Ascending aorta (tissue), 2 donors: ENCODE measurements around the gene RABGAP1L. TPM values are rescaled to one million over a fixed set of nuclear protein-coding genes. Genes with fewer than 3 reads are reported as not detected.
A peak's percentile ranks its signal among the peaks of the same experiment; 100 is the strongest.

Experiments used
- DNase-seq, 2 donors: peaks; one replicate each; pipeline ENCODE4 v3.0.0-alpha.2; 2019; ENCODE audit warnings: low spot score in 2 of 2
- H3K27ac ChIP-seq, 2 donors: fragments of 200-600 bp; sonication (generic); one replicate each; pipeline ENCODE4 v1.5.1; 2016 to 2017; ENCODE audit warnings: mild to moderate bottlenecking in 1 of 2
- H3K27me3 ChIP-seq: fragments of 200-600 bp; sonication (generic); one replicate; pipeline ENCODE4 v1.5.1; 2017
- H3K36me3 ChIP-seq, 2 donors: fragments of 200-600 bp; sonication (generic); one replicate each; pipeline ENCODE4 v1.5.1; 2016
- H3K4me1 ChIP-seq, 2 donors: fragments of 200-600 bp; sonication (generic); one replicate each; pipeline ENCODE4 v1.5.1; 2016 to 2017; ENCODE audit warnings: mild to moderate bottlenecking in 1 of 2
- H3K4me3 ChIP-seq, 2 donors: fragments of 200-600 bp; sonication (generic); one replicate each; pipeline ENCODE4 v1.5.1; 2016 to 2017; ENCODE audit warnings: mild to moderate bottlenecking in 1 of 2
- H3K9me3 ChIP-seq, 2 donors: fragments of 200-600 bp; sonication (generic); one replicate each; pipeline ENCODE4 v1.5.1; 2016
- CTCF ChIP-seq, 3 experiments: fragments of 200-600 bp in 2 of 3; fragments of 450-650 bp in 1 of 3; sonication (generic) in 2 of 3; IDR thresholded peaks; one replicate each; pipeline ENCODE4 v1.5.1; 2016 to 2019; ENCODE audit warnings: antibody characterized with exemption in 3 of 3, mild to moderate bottlenecking in 1 of 3, moderate library complexity in 1 of 3
- intact Hi-C: fragments of 100-400 bp; cut with DNase I; formaldehyde crosslinking; loops from one replicate; pipeline ENCODE4 v1.15.1; 2023
- total RNA-seq: library from RNA; depleted of rRNA; stranded (reverse); fragments of >200 nt; gene quantifications from one replicate; pipeline ENCODE4 v1.1.0, GENCODE V29; 2016

RABGAP1L gene
- total RNA-seq, 1 donor from 2014 or later: 48.4 TPM

GRCh38 chr1:174726167-174726879, 567.0 kb downstream of the RABGAP1L start:
- H3K27me3 ChIP-seq: no peaks in the 10 kb centered on the region
- intact Hi-C loops: no loop called here

GRCh38 chr1:174726880-174727585, 567.7 kb downstream of the RABGAP1L start:
- Histone ChIP-seq H3K27me3 (no peaks in the 10 kb centered on the region), H3K36me3 (no peaks in the 10 kb centered on the region), H3K9me3 (no peaks in the 10 kb centered on the region), H3K27ac (no peak overlapping the region), H3K4me3 (no peak overlapping the region), H3K4me1 (no peaks in the 10 kb centered on the region)
- DNase-seq: no peak
- TF ChIP-seq CTCF (IDR thresholded peaks at IDR 0.05): no peak
- intact Hi-C loops: no loop called here

More at GRCh38 chr1:174726167-174726879, 567.0 kb downstream of the RABGAP1L start:
- no peaks in the 10 kb centered on the region for H3K36me3 ChIP-seq
- no peak overlapping the region for H3K27ac ChIP-seq
- H3K4me3 ChIP-seq: no peak overlapping the region
- TF ChIP-seq CTCF (IDR thresholded peaks at IDR 0.05): peak in 1 of 3 experiments; percentile 34
- no peaks in the 10 kb centered on the region for H3K4me1 ChIP-seq
- H3K9me3 ChIP-seq: no peaks in the 10 kb centered on the region
- DNase-seq: no peak

GRCh38 chr1:174734270-174734669, 575.0 kb downstream of the RABGAP1L start:
- no peaks in the 10 kb centered on the region for H3K27me3 ChIP-seq
- no peaks in the 10 kb centered on the region for H3K9me3 ChIP-seq
- no peaks in the 10 kb centered on the region for H3K4me1 ChIP-seq
- intact Hi-C loops: no loop called here
- H3K36me3 ChIP-seq: no peaks in the 10 kb centered on the region
- H3K4me3 ChIP-seq: no peak overlapping the region
- no peak overlapping the region for H3K27ac ChIP-seq
- TF ChIP-seq CTCF (IDR thresholded peaks at IDR 0.05): no peak
- DNase-seq: no peak

- DNase-seq: no peak
- intact Hi-C loops: no loop called here
- H3K27me3 ChIP-seq: no peaks in the 10 kb centered on the region
- no peaks in the 10 kb centered on the region for H3K36me3 ChIP-seq
- no peak overlapping the region for H3K27ac ChIP-seq
- no peak overlapping the region for H3K4me3 ChIP-seq
- H3K4me1 ChIP-seq: no peaks in the 10 kb centered on the region
- H3K9me3 ChIP-seq: no peaks in the 10 kb centered on the region
- TF ChIP-seq CTCF (IDR thresholded peaks at IDR 0.05): no peak
These were observed 577.5 kb downstream of the RABGAP1L start for GRCh38 chr1:174736831-174737230.

GRCh38 chr1:174740249-174740968, 581.1 kb downstream of the RABGAP1L start:
- TF ChIP-seq CTCF (IDR thresholded peaks at IDR 0.05): no peak
- Histone ChIP-seq H3K9me3 (no peaks in the 10 kb centered on the region), H3K27me3 (no peaks in the 10 kb centered on the region), H3K36me3 (no peaks in the 10 kb centered on the region), H3K27ac (no peak overlapping the region), H3K4me3 (no peak overlapping the region), H3K4me1 (no peaks in the 10 kb centered on the region)
- DNase-seq: no peak
- intact Hi-C loops: no loop called here
